HCT116 (cell line): ENCODE results near the gene SLC34A1. TPM values are rescaled to one million over a fixed set of nuclear protein-coding genes. Genes with fewer than 3 reads are reported as not detected.

Experiments used
- ATAC-seq: fragments of 200-7000 bp; cut with Tn5 transposase; 2 replicates; pipeline ENCODE4 v1.9.1; 2020; ENCODE audit warnings: mild to moderate bottlenecking, moderate library complexity
- Bru-seq: library from RNA; stranded (reverse); fragments of 400-500 nt; gene quantifications from one replicate; lab custom pipeline; 2021; lab: Mats Ljungman, UMichigan
- BruChase-seq, 2 experiments: library from RNA; stranded (reverse); fragments of 400-500 nt; gene quantifications; one replicate each; lab custom pipeline; 2021; lab: Mats Ljungman, UMichigan
- BruUV-seq: library from RNA; stranded (reverse); fragments of 400-500 nt; replicated peaks from 2 replicates; lab custom pipeline; 2021; lab: Mats Ljungman, UMichigan
- CTCF ChIA-PET: fragments of 300-600 bp; sonication (Branson Sonifier 250); formaldehyde crosslinking; loops from one replicate; lab custom pipeline; 2021; ENCODE audit warnings: antibody characterized with exemption; lab: Charles Lee
- POLR2A ChIA-PET: fragments of 300-600, 350-600 bp; sonication (Branson Sonifier 250); formaldehyde crosslinking; loops from one replicate; lab custom pipeline; 2021; ENCODE audit warnings: antibody characterized with exemption; lab: Charles Lee
- RAD21 ChIA-PET, 2 experiments: fragments of 300-600 bp; sonication (Branson Sonifier 250); formaldehyde crosslinking; loops; one replicate each; lab custom pipeline; 2023; ENCODE audit warnings: low total read pairs in 2 of 2; ENCODE audit not compliant: uncharacterized antibody in 2 of 2, unreplicated experiment in 2 of 2, low non-redundant PET in 1 of 2; lab: Charles Lee
- DNase-seq: peaks from one replicate; pipeline ENCODE4 v3.0.0-alpha.2; 2010; ENCODE audit warnings: low read depth, low spot score
- H2AFZ ChIP-seq: fragments of 200-600 bp; shearing (Covaris generic), sonication (generic); 2 replicates; pipeline ENCODE4 v1.6.1; 2017; ENCODE audit warnings: low read depth, mixed run types, mixed read lengths, antibody characterized with exemption, low read length; ENCODE audit not compliant: poor library complexity, severe bottlenecking
- H3K27ac ChIP-seq: 2 replicates; pipeline ENCODE4 v1.5.1; 2012; ENCODE audit warnings: low read depth, low read length
- H3K27me3 ChIP-seq: fragments of 200-600 bp; sonication (generic); 2 replicates; pipeline ENCODE4 v1.6.1; 2016; ENCODE audit warnings: mixed run types, low read length, mixed read lengths; ENCODE audit not compliant: insufficient read depth
- H3K36me3 ChIP-seq, 2 experiments: fragments of 200-500 bp in 1 of 2; fragments of 200-600 bp in 1 of 2; sonication (Bioruptor generic) in 1 of 2; sonication (generic) in 1 of 2; 2 replicates each; pipeline versions ENCODE4 v1.5.1 to v1.6.1; 2014 to 2016; ENCODE audit warnings: low read length in 2 of 2, inconsistent platforms in 1 of 2, mixed read lengths in 1 of 2, mixed run types in 1 of 2; ENCODE audit not compliant: insufficient read depth in 2 of 2, control insufficient read depth in 1 of 2
- H3K4me1 ChIP-seq, 2 experiments: fragments of 200-600 bp in 1 of 2; sonication (generic) in 1 of 2; 2 replicates each; pipeline versions ENCODE4 v1.5.1 to v1.6.1; 2012 to 2017; ENCODE audit warnings: low read length in 2 of 2, inconsistent platforms in 1 of 2, mild to moderate bottlenecking in 1 of 2, mixed read lengths in 1 of 2, mixed run types in 1 of 2, moderate library complexity in 1 of 2; ENCODE audit not compliant: insufficient read depth in 2 of 2, control insufficient read depth in 1 of 2
- H3K4me2 ChIP-seq: fragments of 200-600 bp; sonication (generic); 2 replicates; pipeline ENCODE4 v1.6.1; 2017; ENCODE audit warnings: mixed run types, low read length, mixed read lengths
- H3K4me3 ChIP-seq, 2 experiments: fragments of 200-600 bp in 1 of 2; sonication (generic) in 1 of 2; replicated peaks in 1 of 2; 2 replicates each; pipeline ENCODE4 v1.5.1; 2011 to 2016; ENCODE audit warnings: low read length in 2 of 2, control low read depth in 1 of 2, low read depth in 1 of 2, mild to moderate bottlenecking in 1 of 2, mixed read lengths in 1 of 2, mixed run types in 1 of 2
- H3K79me2 ChIP-seq: fragments of 200-600 bp; sonication (generic); 2 replicates; pipeline ENCODE4 v1.6.1; 2017; ENCODE audit warnings: mild to moderate bottlenecking, mixed run types, low read length, moderate library complexity, mixed read lengths; ENCODE audit not compliant: insufficient read depth
- H3K9ac ChIP-seq: fragments of 200-600 bp; sonication (generic); 2 replicates; pipeline ENCODE4 v1.6.1; 2016; ENCODE audit warnings: low read length, mixed read lengths
- H3K9me2 ChIP-seq: fragments of 200-600 bp; sonication (generic), shearing (Covaris generic); 2 replicates; pipeline ENCODE4 v1.6.1; 2017; ENCODE audit warnings: mixed run types, mild to moderate bottlenecking, moderate library complexity; ENCODE audit not compliant: insufficient read depth
- H3K9me3 ChIP-seq, 2 experiments: fragments of 200-500 bp in 1 of 2; fragments of 200-600 bp in 1 of 2; sonication (Bioruptor generic) in 1 of 2; sonication (generic) in 1 of 2; 2 replicates each; pipeline ENCODE4 v1.6.1; 2014 to 2017; ENCODE audit warnings: low read length in 2 of 2, mixed read lengths in 2 of 2, inconsistent platforms in 1 of 2, low read depth in 1 of 2, mild to moderate bottlenecking in 1 of 2, mixed run types in 1 of 2, moderate library complexity in 1 of 2; ENCODE audit not compliant: control insufficient read depth in 1 of 2, insufficient read depth in 1 of 2
- H4K20me1 ChIP-seq: fragments of 200-600 bp; sonication (generic), shearing (Covaris generic); 2 replicates; pipeline ENCODE4 v1.6.1; 2017; ENCODE audit warnings: mixed run types, mild to moderate bottlenecking, moderate library complexity; ENCODE audit not compliant: insufficient read depth
- CBX3 ChIP-seq: IDR thresholded peaks from 2 replicates; pipeline ENCODE4 v1.6.1; 2012; ENCODE audit warnings: low read depth
- CEBPB ChIP-seq: IDR thresholded peaks from 2 replicates; pipeline ENCODE4 v1.6.1; 2012; ENCODE audit warnings: low read depth
- EGR1 ChIP-seq: IDR thresholded peaks from 2 replicates; pipeline ENCODE4 v1.6.1; 2012; ENCODE audit warnings: low read depth
- ELF1 ChIP-seq: IDR thresholded peaks from 2 replicates; pipeline ENCODE4 v1.6.1; 2012; ENCODE audit warnings: low read depth, borderline replicate concordance
- EZH2phosphoT487 ChIP-seq: fragments of 200-600 bp; IDR thresholded peaks from 2 replicates; pipeline ENCODE4 v1.6.1; 2018; ENCODE audit warnings: antibody characterized with exemption, borderline replicate concordance
- FOSL1 ChIP-seq: IDR thresholded peaks from 2 replicates; pipeline ENCODE4 v1.6.1; 2012; ENCODE audit warnings: low read depth
- JUND ChIP-seq: IDR thresholded peaks from 2 replicates; pipeline ENCODE4 v1.6.1; 2012
- POLR2AphosphoS5 ChIP-seq: IDR thresholded peaks from 2 replicates; pipeline ENCODE4 v1.6.1; 2011; ENCODE audit warnings: mild to moderate bottlenecking, low read depth, low read length, moderate library complexity
- RAD21 ChIP-seq: IDR thresholded peaks from 2 replicates; pipeline ENCODE4 v1.6.1; 2012; ENCODE audit warnings: low read depth, mild to moderate bottlenecking
- SIN3A ChIP-seq: IDR thresholded peaks from 2 replicates; pipeline ENCODE4 v1.6.1; 2012; ENCODE audit warnings: low read depth
- SRF ChIP-seq: IDR thresholded peaks from 2 replicates; pipeline ENCODE4 v1.6.1; 2012; ENCODE audit warnings: low read depth
- TCF7L2 ChIP-seq: IDR thresholded peaks from 2 replicates; pipeline ENCODE4 v1.7.0; 2011; ENCODE audit warnings: borderline replicate concordance, inconsistent platforms; ENCODE audit not compliant: insufficient read depth, insufficient read length; ENCODE audit errors: extremely low read depth
- ZFX ChIP-seq: fragments of 450-650 bp; IDR thresholded peaks from 2 replicates; pipeline ENCODE4 v1.6.1; 2017
- ZNF274 ChIP-seq: fragments of 200-500 bp; sonication (Bioruptor generic); IDR thresholded peaks from 2 replicates; pipeline ENCODE4 v1.6.1; 2014; ENCODE audit warnings: mild to moderate bottlenecking, low read depth, low read length, inconsistent platforms
- intact Hi-C: fragments of 100-400 bp; cut with micrococcal nuclease; formaldehyde crosslinking; loops from 2 replicates; pipeline ENCODE4 v1.10.0; 2022
- long read RNA-seq: library from polyadenylated mRNA; unstranded; transcript quantifications from one replicate; pipeline ENCODE4 v2.0.0, GENCODE V29; 2021; ENCODE audit not compliant: unreplicated experiment
- polyA plus RNA-seq: library from polyadenylated mRNA; unstranded; fragments of >200 nt; gene quantifications from 2 replicates; pipeline ENCODE4 v1.2.1, GENCODE V29; 2012; ENCODE audit warnings: missing spikeins
- total RNA-seq: library from RNA; stranded (reverse); gene quantifications from one replicate; pipeline ENCODE4 v1.2.1, GENCODE V29; 2021; ENCODE audit not compliant: unreplicated experiment
- TF ChIP-seq, protein P1 (sequence below): IDR thresholded peaks from 2 replicates; pipeline ENCODE4 v1.6.1; 2011; ENCODE audit warnings: mild to moderate bottlenecking, low read length, moderate library complexity; ENCODE audit not compliant: insufficient replicate concordance; ENCODE audit errors: extremely low read depth
- TF ChIP-seq, protein P2 (sequence below): IDR thresholded peaks from 2 replicates; pipeline ENCODE4 v1.6.1; 2012; ENCODE audit warnings: low read depth
- TF ChIP-seq, protein P3 (sequence below), 3 experiments: fragments of 200-600 bp in 1 of 3; sonication (generic) in 1 of 3; IDR thresholded peaks in 2 of 3; conservative IDR thresholded peaks in 1 of 3; 2 replicates each; pipeline ENCODE4 v1.5.1; 2012 to 2017; ENCODE audit warnings: low read depth in 2 of 3, low read length in 2 of 3, antibody characterized with exemption in 1 of 3, borderline replicate concordance in 1 of 3, control low read depth in 1 of 3, mild to moderate bottlenecking in 1 of 3, mixed read lengths in 1 of 3, mixed run types in 1 of 3, moderate library complexity in 1 of 3; ENCODE audit not compliant: insufficient read depth in 1 of 3
- TF ChIP-seq, protein P4 (sequence below): IDR thresholded peaks from 2 replicates; pipeline ENCODE4 v1.6.1; 2012

Gene SLC34A1, protein sequence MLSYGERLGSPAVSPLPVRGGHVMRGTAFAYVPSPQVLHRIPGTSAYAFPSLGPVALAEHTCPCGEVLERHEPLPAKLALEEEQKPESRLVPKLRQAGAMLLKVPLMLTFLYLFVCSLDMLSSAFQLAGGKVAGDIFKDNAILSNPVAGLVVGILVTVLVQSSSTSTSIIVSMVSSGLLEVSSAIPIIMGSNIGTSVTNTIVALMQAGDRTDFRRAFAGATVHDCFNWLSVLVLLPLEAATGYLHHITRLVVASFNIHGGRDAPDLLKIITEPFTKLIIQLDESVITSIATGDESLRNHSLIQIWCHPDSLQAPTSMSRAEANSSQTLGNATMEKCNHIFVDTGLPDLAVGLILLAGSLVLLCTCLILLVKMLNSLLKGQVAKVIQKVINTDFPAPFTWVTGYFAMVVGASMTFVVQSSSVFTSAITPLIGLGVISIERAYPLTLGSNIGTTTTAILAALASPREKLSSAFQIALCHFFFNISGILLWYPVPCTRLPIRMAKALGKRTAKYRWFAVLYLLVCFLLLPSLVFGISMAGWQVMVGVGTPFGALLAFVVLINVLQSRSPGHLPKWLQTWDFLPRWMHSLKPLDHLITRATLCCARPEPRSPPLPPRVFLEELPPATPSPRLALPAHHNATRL
- total RNA-seq (not detected), Bru-seq, nascent RNA (not detected), BruChase-seq, experiment 1, labeled RNA remaining after a 6-hour chase (not detected), BruChase-seq, experiment 2, labeled RNA remaining after a 2-hour chase (percentile 9 among the genes with signal in this experiment)
- polyA plus RNA-seq: 0.02 and 0.09 TPM in 2 replicates
- long read RNA-seq: 0 reads

DNA sequence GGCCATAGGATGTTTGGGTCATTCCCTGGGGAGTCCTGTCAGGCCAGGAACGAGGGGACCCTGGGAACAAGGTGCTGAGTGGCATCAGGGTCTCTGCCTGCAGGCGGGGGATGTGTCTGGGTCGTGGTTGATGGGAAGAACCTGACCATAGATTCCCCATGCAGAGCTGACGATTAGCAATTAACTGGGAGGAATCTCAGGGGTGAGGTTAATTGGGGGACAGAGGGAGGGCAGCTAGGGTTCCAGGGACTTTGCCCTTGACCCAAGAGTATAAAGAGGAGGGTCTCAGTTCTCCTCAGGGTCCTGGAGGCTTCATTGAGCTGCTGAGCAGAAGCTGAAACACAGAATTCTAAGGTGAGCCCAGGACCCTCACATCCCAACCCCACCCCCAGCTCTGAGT, at the start of gene SLC34A1:
Gene SLC34A1, plus strand, starts transcription at position 301 of the 400 bp plus-strand sequence. CDS start 1,308 bp downstream, outside the sequence.
- RAD21 ChIA-PET: no interaction called here
- H3K9me2 ChIP-seq: no peaks in the 10 kb centered on the region
- no peaks in the 10 kb centered on the region for H3K79me2 ChIP-seq
- no peak within 1 kb of the TSS for H3K9ac ChIP-seq
- no TSS peak for BruUV-seq
- H4K20me1 ChIP-seq: no peaks in the 10 kb centered on the region
- H3K4me2 ChIP-seq: no peak within 1 kb of the TSS
- CTCF ChIA-PET: no interaction called here
- intact Hi-C loops: no loop called here
- H3K9me3 ChIP-seq: no peaks in the 10 kb centered on the region
- H3K4me3 ChIP-seq: no peak within 1 kb of the TSS
- DNase-seq: no peak
- POLR2A ChIA-PET: no interaction called here
- H3K27ac ChIP-seq: no peak within 1 kb of the TSS
- ATAC-seq: no peak
- no peaks in the 10 kb centered on the region for H3K27me3 ChIP-seq
- peaks cover 14 to 26% of the 10 kb centered on the region in 2 experiments for H3K4me1 ChIP-seq
- H3K36me3 ChIP-seq: no peaks in the 10 kb centered on the region
- H2AFZ ChIP-seq: no peak within 1 kb of the TSS
- TF ChIP-seq JUND (no peak), RAD21 (no peak), POLR2AphosphoS5 (no peak), TCF7L2 (no peak), SIN3A (no peak), CBX3 (no peak), ZNF274 (no peak), ELF1 (no peak), ZFX (no peak), FOSL1 (no peak), EZH2phosphoT487 (no peak), EGR1 (no peak), SRF (no peak), CEBPB (no peak)
- TF ChIP-seq, protein P1, sequence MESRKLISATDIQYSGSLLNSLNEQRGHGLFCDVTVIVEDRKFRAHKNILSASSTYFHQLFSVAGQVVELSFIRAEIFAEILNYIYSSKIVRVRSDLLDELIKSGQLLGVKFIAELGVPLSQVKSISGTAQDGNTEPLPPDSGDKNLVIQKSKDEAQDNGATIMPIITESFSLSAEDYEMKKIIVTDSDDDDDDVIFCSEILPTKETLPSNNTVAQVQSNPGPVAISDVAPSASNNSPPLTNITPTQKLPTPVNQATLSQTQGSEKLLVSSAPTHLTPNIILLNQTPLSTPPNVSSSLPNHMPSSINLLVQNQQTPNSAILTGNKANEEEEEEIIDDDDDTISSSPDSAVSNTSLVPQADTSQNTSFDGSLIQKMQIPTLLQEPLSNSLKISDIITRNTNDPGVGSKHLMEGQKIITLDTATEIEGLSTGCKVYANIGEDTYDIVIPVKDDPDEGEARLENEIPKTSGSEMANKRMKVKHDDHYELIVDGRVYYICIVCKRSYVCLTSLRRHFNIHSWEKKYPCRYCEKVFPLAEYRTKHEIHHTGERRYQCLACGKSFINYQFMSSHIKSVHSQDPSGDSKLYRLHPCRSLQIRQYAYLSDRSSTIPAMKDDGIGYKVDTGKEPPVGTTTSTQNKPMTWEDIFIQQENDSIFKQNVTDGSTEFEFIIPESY: no peak
- TF ChIP-seq, protein P2, sequence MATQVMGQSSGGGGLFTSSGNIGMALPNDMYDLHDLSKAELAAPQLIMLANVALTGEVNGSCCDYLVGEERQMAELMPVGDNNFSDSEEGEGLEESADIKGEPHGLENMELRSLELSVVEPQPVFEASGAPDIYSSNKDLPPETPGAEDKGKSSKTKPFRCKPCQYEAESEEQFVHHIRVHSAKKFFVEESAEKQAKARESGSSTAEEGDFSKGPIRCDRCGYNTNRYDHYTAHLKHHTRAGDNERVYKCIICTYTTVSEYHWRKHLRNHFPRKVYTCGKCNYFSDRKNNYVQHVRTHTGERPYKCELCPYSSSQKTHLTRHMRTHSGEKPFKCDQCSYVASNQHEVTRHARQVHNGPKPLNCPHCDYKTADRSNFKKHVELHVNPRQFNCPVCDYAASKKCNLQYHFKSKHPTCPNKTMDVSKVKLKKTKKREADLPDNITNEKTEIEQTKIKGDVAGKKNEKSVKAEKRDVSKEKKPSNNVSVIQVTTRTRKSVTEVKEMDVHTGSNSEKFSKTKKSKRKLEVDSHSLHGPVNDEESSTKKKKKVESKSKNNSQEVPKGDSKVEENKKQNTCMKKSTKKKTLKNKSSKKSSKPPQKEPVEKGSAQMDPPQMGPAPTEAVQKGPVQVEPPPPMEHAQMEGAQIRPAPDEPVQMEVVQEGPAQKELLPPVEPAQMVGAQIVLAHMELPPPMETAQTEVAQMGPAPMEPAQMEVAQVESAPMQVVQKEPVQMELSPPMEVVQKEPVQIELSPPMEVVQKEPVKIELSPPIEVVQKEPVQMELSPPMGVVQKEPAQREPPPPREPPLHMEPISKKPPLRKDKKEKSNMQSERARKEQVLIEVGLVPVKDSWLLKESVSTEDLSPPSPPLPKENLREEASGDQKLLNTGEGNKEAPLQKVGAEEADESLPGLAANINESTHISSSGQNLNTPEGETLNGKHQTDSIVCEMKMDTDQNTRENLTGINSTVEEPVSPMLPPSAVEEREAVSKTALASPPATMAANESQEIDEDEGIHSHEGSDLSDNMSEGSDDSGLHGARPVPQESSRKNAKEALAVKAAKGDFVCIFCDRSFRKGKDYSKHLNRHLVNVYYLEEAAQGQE: no peak
- TF ChIP-seq, protein P3, sequence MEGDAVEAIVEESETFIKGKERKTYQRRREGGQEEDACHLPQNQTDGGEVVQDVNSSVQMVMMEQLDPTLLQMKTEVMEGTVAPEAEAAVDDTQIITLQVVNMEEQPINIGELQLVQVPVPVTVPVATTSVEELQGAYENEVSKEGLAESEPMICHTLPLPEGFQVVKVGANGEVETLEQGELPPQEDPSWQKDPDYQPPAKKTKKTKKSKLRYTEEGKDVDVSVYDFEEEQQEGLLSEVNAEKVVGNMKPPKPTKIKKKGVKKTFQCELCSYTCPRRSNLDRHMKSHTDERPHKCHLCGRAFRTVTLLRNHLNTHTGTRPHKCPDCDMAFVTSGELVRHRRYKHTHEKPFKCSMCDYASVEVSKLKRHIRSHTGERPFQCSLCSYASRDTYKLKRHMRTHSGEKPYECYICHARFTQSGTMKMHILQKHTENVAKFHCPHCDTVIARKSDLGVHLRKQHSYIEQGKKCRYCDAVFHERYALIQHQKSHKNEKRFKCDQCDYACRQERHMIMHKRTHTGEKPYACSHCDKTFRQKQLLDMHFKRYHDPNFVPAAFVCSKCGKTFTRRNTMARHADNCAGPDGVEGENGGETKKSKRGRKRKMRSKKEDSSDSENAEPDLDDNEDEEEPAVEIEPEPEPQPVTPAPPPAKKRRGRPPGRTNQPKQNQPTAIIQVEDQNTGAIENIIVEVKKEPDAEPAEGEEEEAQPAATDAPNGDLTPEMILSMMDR (IDR thresholded peaks at IDR 0.05 in 2 of 3, conservative IDR thresholded peaks at IDR 0.05 in 1 of 3; ENCODE audit: borderline replicate concordance in 1 of 3, insufficient read depth in 1 of 3, low read depth in 2 of 3, low read length in 2 of 3): no peak
- TF ChIP-seq, protein P4, sequence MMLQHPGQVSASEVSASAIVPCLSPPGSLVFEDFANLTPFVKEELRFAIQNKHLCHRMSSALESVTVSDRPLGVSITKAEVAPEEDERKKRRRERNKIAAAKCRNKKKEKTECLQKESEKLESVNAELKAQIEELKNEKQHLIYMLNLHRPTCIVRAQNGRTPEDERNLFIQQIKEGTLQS: no peak
